Measurements from ENCODE around the gene AHRR. TPM values are rescaled to one million over a fixed set of nuclear protein-coding genes. Genes with fewer than 3 reads are reported as not detected.

Gene AHRR
- total and polyA plus RNA-seq, 8 donors, result 0.63 to 47.8 (median 1.1) TPM; not detected in 1

- no peak for DNase-seq
- H3K4me3 ChIP-seq, result peak overlapping the region; percentile 42 to 56 (median 52)
- peaks cover 23 to 41% (median 27%) of the 10 kb centered on the region in 4 donors for H3K4me1 ChIP-seq
- peaks cover 9 to 75% (median 50%) of the 10 kb centered on the region in 3 donors for H3K27me3 ChIP-seq
- no peaks in the 10 kb centered on the region for H3K9me3 ChIP-seq
- H3K27ac ChIP-seq, result no peak overlapping the region
- TF ChIP-seq EP300 (IDR thresholded peaks at IDR 0.05) (no peak), POLR2AphosphoS5 (IDR thresholded peaks at IDR 0.05) (no peak), POLR2A (IDR thresholded peaks at IDR 0.05) (no peak), CTCF (IDR thresholded peaks at IDR 0.05) (no peak)
- peaks cover 0 to 19% (median 17%) of the 10 kb centered on the region in 4 donors for H3K36me3 ChIP-seq
- intact Hi-C loops (cut with DNase I; ENCODE audit: low total_unique reads), result no loop called here
- 4 to 6% (median 4%) methylated on average over 33 to 65 of the region's 65 CpGs for WGBS, 5 donors
Measured at GRCh38 chr5:320524-321229, 837 bp upstream of the AHRR start.

DNA sequence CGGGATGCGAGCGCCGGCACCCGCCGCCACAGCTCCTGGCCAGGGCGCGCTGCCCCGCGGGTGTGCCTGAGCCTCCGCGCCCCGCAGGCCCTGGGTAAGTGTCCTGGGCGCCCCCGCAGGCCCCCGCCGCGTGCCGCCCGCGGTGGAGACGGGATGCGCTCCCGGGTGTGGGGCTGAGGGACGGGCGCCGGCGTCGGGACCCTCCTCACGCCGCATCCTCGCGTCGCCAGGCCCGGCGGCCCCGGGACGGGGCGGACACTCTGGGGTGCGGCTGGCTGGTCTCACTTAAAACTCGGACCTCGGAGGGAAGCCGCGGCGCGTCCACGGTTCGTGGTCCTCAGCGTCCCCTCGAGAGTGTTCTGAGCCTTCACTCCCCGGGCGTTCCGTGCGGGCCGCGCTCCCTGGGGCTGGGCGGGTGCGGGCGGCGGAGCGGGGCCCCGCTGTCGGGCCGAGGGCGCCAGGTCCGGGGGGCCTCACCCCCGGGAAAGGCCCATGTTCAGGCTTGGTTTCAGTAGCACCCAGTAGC is 275 bp downstream of the AHRR start:
- Histone ChIP-seq H3K36me3 (peaks cover 0 to 8% (median 6%) of the 10 kb centered on the region in 4 donors), H3K9me3 (no peaks in the 10 kb centered on the region), H3K4me1 (peaks cover 23 to 41% (median 27%) of the 10 kb centered on the region in 4 donors), H3K27me3 (peaks cover 9 to 81% (median 50%) of the 10 kb centered on the region in 3 donors), H3K27ac (peak overlapping the region in 2 of 5 donors; percentile 19 to 53), H3K4me3 (peak overlapping the region; percentile 42 to 56 (median 52))
- 1 to 3% (median 2%) methylated on average over 8 to 66 of the region's 67 CpGs for WGBS, 5 donors
- intact Hi-C loops (cut with DNase I; ENCODE audit: low total_unique reads), result no loop called here
- DNase-seq, result no peak
- TF ChIP-seq POLR2A (IDR thresholded peaks at IDR 0.05) (no peak), CTCF (IDR thresholded peaks at IDR 0.05) (no peak), EP300 (IDR thresholded peaks at IDR 0.05) (no peak), POLR2AphosphoS5 (IDR thresholded peaks at IDR 0.05) (no peak)

- peaks cover 9 to 81% (median 50%) of the 10 kb centered on the region in 3 donors for H3K27me3 ChIP-seq
- H3K9me3 ChIP-seq, result no peaks in the 10 kb centered on the region
- H3K36me3 ChIP-seq, result peaks cover 0 to 2% (median under 1%) of the 10 kb centered on the region in 4 donors
- H3K4me1 ChIP-seq, result peaks cover 23 to 36% (median 27%) of the 10 kb centered on the region in 4 donors
- peak overlapping the region in 2 of 5 donors; percentile 19 to 53 for H3K27ac ChIP-seq
- intact Hi-C loops (cut with DNase I; ENCODE audit: low total_unique reads), result no loop called here
- TF ChIP-seq CTCF (IDR thresholded peaks at IDR 0.05) (no peak), EP300 (IDR thresholded peaks at IDR 0.05) (no peak), POLR2AphosphoS5 (IDR thresholded peaks at IDR 0.05) (no peak), POLR2A (IDR thresholded peaks at IDR 0.05) (no peak)
- 25 to 42% (median 36%) methylated on average over 44 to 56 of the region's 56 CpGs for WGBS, 5 donors
- DNase-seq, result no peak
- peak overlapping the region; percentile 42 to 56 (median 52) for H3K4me3 ChIP-seq
Measured at GRCh38 chr5:322281-322941, 897 bp downstream of the AHRR start.

All from stomach (tissue), 9 donors.